Loucy (cell line): ENCODE results near the gene ACE2.
"Not testable (repeated sequence)": the region's sequence is repeated elsewhere in the genome, so short reads cannot be mapped to it uniquely, and the experiment has no call there.

ENCODE experiments used
- H2AFZ ChIP-seq: fragments of 200-600 bp; sonication (generic); 2 replicates; pipeline ENCODE4 v1.6.0; 2016; ENCODE audit warnings: antibody characterized with exemption, mild to moderate bottlenecking, low read length, moderate library complexity
- H3F3A ChIP-seq: fragments of 200-600 bp; 2 replicates; pipeline ENCODE4 v1.6.0; 2016; ENCODE audit warnings: antibody characterized with exemption, low read depth, mild to moderate bottlenecking
- H3K27me3 ChIP-seq: fragments of 200-600 bp; sonication (generic); 2 replicates; pipeline ENCODE4 v1.6.1; 2014; ENCODE audit warnings: low read length, mild to moderate bottlenecking; ENCODE audit not compliant: insufficient read depth, poor library complexity, severe bottlenecking
- H3K36me3 ChIP-seq: fragments of 200-600 bp; sonication (generic); 2 replicates; pipeline ENCODE4 v1.6.1; 2016; ENCODE audit warnings: low read length; ENCODE audit not compliant: insufficient read depth
- H3K4me1 ChIP-seq: fragments of 200-600 bp; sonication (generic); 2 replicates; pipeline ENCODE4 v1.5.1; 2014; ENCODE audit warnings: low read length, mild to moderate bottlenecking; ENCODE audit not compliant: insufficient read depth, poor library complexity, severe bottlenecking
- H3K4me2 ChIP-seq: fragments of 200-600 bp; sonication (generic); 2 replicates; pipeline ENCODE4 v1.6.0; 2014; ENCODE audit warnings: antibody characterized with exemption, low read length, low read depth, mild to moderate bottlenecking; ENCODE audit not compliant: poor library complexity, severe bottlenecking
- H3K4me3 ChIP-seq: fragments of 200-600 bp; sonication (generic); 2 replicates; pipeline ENCODE4 v1.5.1; 2014; ENCODE audit warnings: low read length, mild to moderate bottlenecking, mixed read lengths; ENCODE audit not compliant: poor library complexity, severe bottlenecking
- H3K79me2 ChIP-seq: fragments of 200-600 bp; sonication (generic); 2 replicates; pipeline ENCODE4 v1.6.1; 2014; ENCODE audit warnings: low read length; ENCODE audit not compliant: insufficient read depth
- H3K9ac ChIP-seq: fragments of 200-600 bp; sonication (generic); 2 replicates; pipeline ENCODE4 v1.6.0; 2014; ENCODE audit warnings: mild to moderate bottlenecking, low read depth, low read length, moderate library complexity; ENCODE audit not compliant: poor library complexity, severe bottlenecking
- H3K9me2 ChIP-seq: fragments of 200-600 bp; sonication (generic); replicated peaks from 2 replicates; pipeline ENCODE4 v1.6.1; 2016; ENCODE audit warnings: low read depth, low read length, mixed read lengths
- H3K9me3 ChIP-seq: fragments of 200-600 bp; sonication (generic); 2 replicates; pipeline ENCODE4 v1.6.1; 2014; ENCODE audit warnings: mild to moderate bottlenecking, antibody characterized with exemption, low read length, low read depth; ENCODE audit not compliant: insufficient read depth
- H4K20me1 ChIP-seq: fragments of 200-600 bp; sonication (generic); 2 replicates; pipeline ENCODE4 v1.6.0; 2014; ENCODE audit warnings: antibody characterized with exemption, low read length, mild to moderate bottlenecking; ENCODE audit not compliant: insufficient read depth, poor library complexity, severe bottlenecking
- CTCF ChIP-seq: fragments of 200-600 bp; sonication (generic); conservative IDR thresholded peaks from 2 replicates; pipeline ENCODE4 v1.5.1; 2014; ENCODE audit warnings: mild to moderate bottlenecking, antibody characterized with exemption, low read length
- EZH2phosphoT487 ChIP-seq: fragments of 200-600 bp; IDR thresholded peaks from 2 replicates; pipeline ENCODE4 v1.6.1; 2018; ENCODE audit warnings: antibody characterized with exemption, mild to moderate bottlenecking, moderate library complexity, borderline replicate concordance

The ACE2 gene

GRCh38 chrX:15600745-15601144 is at the start of gene ACE2:
TSS of gene ACE2 (minus strand) at chrX:15600960. CDS start at chrX:15600911, 49 bp downstream.
- Histone ChIP-seq H3K9me3 (no peaks in the 10 kb centered on the region), H3K4me1 (no peaks in the 10 kb centered on the region), H4K20me1 (no peaks in the 10 kb centered on the region), H3K79me2 (no peaks in the 10 kb centered on the region), H3K9ac (no peak within 1 kb of the TSS), H2AFZ (no peak within 1 kb of the TSS), H3K36me3 (no peaks in the 10 kb centered on the region), H3K27me3 (no peaks in the 10 kb centered on the region), H3K4me3 (no peak within 1 kb of the TSS), H3F3A (no peaks in the 10 kb centered on the region), H3K9me2 (no peaks in the 10 kb centered on the region), H3K4me2 (no peak within 1 kb of the TSS)
- TF ChIP-seq CTCF (no peak), EZH2phosphoT487 (no peak)

- not testable (repeated sequence) for H3K4me2 ChIP-seq, H3K36me3 ChIP-seq, H3K9ac ChIP-seq, H3K4me1 ChIP-seq, H2AFZ ChIP-seq, H3K4me3 ChIP-seq, H3K9me2 ChIP-seq, H3F3A ChIP-seq, H3K9me3 ChIP-seq, H4K20me1 ChIP-seq, H3K79me2 ChIP-seq, H3K27me3 ChIP-seq
Measured at GRCh38 chrX:15647510-15647909, 46.8 kb upstream of the ACE2 start.

- no peak overlapping the region for H2AFZ ChIP-seq
- H3F3A ChIP-seq = no peaks in the 10 kb centered on the region
- no peaks in the 10 kb centered on the region for H3K79me2 ChIP-seq
- no peaks in the 10 kb centered on the region for H3K4me1 ChIP-seq
- no peaks in the 10 kb centered on the region for H3K9me2 ChIP-seq
- H3K36me3 ChIP-seq = no peaks in the 10 kb centered on the region
- no peak overlapping the region for H3K4me3 ChIP-seq
- H4K20me1 ChIP-seq = no peaks in the 10 kb centered on the region
- H3K9ac ChIP-seq = no peak overlapping the region
- no peak for TF ChIP-seq EZH2phosphoT487
- TF ChIP-seq CTCF = no peak
- no peak overlapping the region for H3K4me2 ChIP-seq
- H3K9me3 ChIP-seq = no peaks in the 10 kb centered on the region
- no peaks in the 10 kb centered on the region for H3K27me3 ChIP-seq
Measured at GRCh38 chrX:15646543-15646942, 45.8 kb upstream of the ACE2 start.

- Histone ChIP-seq H3K4me3 (no peak overlapping the region), H3K9me2 (no peaks in the 10 kb centered on the region), H3F3A (no peaks in the 10 kb centered on the region), H4K20me1 (no peaks in the 10 kb centered on the region), H3K9ac (no peak overlapping the region), H3K27me3 (no peaks in the 10 kb centered on the region), H3K36me3 (no peaks in the 10 kb centered on the region), H3K4me1 (no peaks in the 10 kb centered on the region), H3K9me3 (no peaks in the 10 kb centered on the region), H3K4me2 (no peak overlapping the region), H2AFZ (no peak overlapping the region), H3K79me2 (no peaks in the 10 kb centered on the region)
- no peak for TF ChIP-seq EZH2phosphoT487
- no peak for TF ChIP-seq CTCF
Measured at GRCh38 chrX:15646031-15646430, 45.3 kb upstream of the ACE2 start.
